ENCODE results near the gene PRSS16. TPM values are rescaled to one million over a fixed set of nuclear protein-coding genes. Genes with fewer than 3 reads are reported as not detected.

The PRSS16 gene
- total and polyA plus RNA-seq, 9 of the 15 experiments (the other 6 are each of a cell fraction or from before 2014, with no cell fraction given): 4.5 to 21.3 (median 12.1) TPM

GRCh38 chr6:27295301-27296079 is 48.0 kb downstream of the PRSS16 start (continued):
- TF ChIP-seq, protein P1, sequence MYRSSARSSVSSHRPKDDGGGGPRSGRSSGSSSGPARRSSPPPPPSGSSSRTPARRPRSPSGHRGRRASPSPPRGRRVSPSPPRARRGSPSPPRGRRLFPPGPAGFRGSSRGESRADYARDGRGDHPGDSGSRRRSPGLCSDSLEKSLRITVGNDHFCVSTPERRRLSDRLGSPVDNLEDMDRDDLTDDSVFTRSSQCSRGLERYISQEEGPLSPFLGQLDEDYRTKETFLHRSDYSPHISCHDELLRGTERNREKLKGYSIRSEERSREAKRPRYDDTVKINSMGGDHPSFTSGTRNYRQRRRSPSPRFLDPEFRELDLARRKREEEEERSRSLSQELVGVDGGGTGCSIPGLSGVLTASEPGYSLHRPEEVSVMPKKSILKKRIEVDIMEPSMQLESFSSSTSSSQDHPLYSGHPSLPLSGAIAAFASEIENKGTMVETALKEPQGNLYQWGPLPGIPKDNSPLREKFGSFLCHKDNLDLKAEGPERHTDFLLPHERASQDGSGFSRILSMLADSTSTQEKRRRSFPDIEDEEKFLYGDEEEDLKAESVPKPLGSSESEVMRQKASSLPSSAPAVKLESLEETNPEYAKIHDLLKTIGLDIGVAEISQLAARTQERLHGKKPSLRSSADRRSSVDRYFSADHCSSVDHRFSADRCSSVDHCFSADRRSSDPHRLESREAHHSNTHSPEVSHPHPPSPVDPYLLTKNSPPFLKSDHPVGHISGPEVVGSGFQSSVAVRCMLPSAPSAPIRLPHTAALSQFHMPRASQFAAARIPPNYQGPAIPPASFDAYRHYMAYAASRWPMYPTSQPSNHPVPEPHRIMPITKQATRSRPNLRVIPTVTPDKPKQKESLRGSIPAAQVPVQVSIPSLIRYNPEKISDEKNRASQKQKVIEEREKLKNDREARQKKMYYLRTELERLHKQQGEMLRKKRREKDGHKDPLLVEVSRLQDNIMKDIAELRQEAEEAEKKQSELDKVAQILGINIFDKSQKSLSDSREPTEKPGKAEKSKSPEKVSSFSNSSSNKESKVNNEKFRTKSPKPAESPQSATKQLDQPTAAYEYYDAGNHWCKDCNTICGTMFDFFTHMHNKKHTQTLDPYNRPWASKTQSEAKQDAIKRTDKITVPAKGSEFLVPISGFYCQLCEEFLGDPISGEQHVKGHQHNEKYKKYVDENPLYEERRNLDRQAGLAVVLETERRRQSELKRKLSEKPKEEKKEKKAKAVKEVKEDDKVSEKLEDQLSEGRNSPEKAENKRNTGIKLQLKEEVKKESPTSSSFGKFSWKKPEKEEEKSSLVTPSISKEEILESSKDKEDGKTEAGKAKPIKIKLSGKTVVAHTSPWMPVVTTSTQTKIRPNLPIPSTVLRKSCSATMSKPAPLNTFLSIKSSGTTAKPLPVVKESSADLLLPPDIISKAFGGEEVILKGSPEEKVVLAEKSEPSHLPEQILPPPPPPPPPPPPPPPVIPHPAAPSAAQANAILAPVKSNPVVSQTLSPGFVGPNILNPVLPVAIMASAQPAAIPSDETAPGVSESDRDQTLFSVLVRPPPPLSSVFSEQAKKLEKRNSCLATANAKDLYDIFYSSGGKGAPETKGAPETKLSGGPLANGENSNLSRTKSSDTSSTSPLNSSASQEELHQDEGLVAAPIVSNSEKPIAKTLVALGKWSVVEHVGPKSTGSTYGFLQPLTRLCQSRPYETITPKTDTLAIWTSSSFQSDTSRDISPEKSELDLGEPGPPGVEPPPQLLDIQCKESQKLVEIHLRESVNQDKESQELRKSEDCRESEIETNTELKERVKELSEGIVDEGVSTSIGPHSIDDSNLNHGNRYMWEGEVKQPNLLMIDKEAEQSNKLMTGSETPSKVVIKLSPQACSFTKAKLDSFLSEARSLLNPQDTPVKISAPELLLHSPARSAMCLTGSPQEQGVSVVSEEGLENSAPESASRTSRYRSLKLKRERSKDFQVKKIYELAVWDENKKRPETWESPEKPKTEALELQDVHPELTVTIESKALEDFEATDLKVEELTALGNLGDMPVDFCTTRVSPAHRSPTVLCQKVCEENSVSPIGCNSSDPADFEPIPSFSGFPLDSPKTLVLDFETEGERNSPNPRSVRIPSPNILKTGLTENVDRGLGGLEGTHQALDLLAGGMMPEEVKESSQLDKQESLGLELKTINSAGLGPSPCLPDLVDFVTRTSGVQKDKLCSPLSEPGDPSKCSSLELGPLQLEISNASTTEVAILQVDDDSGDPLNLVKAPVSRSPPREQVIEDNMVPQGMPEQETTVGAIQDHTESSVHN (IDR thresholded peaks at IDR 0.05; ENCODE audit: borderline replicate concordance in 1 of 2, low read depth in 1 of 2): no peak
- TF ChIP-seq EP300 (IDR thresholded peaks at IDR 0.05; ENCODE audit: low read length) (no peak; the same call in none of the 2 replicates), HNRNPUL1 (IDR thresholded peaks at IDR 0.05; ENCODE audit: low read length) (no peak), ZNF354B (CRISPR knock-in tag; IDR thresholded peaks at IDR 0.05) (0 out of 2 replicates have a peak, but pooled peaks have one; percentile 19), E2F3 (CRISPR knock-in tag; IDR thresholded peaks at IDR 0.05) (no peak), ZNF696 (CRISPR knock-in tag; conservative IDR thresholded peaks at IDR 0.05) (0 out of 2 replicates have a peak, but pooled peaks have one; percentile 25), ZBTB33 (CRISPR knock-in tag; IDR thresholded peaks at IDR 0.05) (peak; percentile 54; the same call in 1 of the 2 replicates)
- TF ChIP-seq, protein P2, sequence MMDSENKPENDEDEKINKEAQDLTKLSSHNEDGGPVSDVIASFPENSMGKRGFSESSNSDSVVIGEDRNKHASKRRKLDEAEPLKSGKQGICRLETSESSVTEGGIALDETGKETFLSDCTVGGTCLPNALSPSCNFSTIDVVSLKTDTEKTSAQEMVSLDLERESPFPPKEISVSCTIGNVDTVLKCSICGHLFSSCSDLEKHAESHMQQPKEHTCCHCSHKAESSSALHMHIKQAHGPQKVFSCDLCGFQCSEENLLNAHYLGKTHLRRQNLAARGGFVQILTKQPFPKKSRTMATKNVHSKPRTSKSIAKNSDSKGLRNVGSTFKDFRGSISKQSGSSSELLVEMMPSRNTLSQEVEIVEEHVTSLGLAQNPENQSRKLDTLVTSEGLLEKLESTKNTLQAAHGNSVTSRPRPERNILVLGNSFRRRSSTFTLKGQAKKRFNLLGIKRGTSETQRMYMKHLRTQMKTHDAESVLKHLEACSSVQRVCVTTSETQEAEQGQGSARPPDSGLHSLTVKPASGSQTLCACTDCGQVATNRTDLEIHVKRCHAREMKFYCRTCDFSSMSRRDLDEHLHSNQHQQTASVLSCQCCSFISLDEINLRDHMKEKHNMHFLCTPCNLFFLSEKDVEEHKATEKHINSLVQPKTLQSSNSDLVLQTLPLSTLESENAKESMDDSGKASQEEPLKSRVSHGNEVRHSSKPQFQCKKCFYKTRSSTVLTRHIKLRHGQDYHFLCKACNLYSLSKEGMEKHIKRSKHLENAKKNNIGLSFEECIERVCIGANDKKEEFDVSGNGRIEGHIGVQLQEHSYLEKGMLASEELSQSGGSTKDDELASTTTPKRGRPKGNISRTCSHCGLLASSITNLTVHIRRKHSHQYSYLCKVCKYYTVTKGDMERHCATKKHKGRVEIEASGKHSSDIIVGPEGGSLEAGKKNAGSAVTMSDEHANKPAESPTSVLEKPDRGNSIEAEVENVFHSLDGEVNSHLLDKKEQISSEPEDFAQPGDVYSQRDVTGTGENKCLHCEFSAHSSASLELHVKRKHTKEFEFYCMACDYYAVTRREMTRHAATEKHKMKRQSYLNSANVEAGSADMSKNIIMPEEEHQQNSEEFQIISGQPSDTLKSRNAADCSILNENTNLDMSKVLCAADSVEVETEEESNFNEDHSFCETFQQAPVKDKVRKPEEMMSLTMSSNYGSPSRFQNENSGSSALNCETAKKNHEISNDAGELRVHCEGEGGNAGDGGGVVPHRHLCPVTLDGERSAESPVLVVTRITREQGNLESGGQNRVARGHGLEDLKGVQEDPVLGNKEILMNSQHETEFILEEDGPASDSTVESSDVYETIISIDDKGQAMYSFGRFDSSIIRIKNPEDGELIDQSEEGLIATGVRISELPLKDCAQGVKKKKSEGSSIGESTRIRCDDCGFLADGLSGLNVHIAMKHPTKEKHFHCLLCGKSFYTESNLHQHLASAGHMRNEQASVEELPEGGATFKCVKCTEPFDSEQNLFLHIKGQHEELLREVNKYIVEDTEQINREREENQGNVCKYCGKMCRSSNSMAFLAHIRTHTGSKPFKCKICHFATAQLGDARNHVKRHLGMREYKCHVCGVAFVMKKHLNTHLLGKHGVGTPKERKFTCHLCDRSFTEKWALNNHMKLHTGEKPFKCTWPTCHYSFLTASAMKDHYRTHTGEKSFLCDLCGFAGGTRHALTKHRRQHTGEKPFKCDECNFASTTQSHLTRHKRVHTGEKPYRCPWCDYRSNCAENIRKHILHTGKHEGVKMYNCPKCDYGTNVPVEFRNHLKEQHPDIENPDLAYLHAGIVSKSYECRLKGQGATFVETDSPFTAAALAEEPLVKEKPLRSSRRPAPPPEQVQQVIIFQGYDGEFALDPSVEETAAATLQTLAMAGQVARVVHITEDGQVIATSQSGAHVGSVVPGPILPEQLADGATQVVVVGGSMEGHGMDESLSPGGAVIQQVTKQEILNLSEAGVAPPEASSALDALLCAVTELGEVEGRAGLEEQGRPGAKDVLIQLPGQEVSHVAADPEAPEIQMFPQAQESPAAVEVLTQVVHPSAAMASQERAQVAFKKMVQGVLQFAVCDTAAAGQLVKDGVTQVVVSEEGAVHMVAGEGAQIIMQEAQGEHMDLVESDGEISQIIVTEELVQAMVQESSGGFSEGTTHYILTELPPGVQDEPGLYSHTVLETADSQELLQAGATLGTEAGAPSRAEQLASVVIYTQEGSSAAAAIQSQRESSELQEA (IDR thresholded peaks at IDR 0.05; ENCODE audit: low read depth): peak; percentile 33; the same call in 1 of the 2 replicates

All from K562 (cell line).